Testis (tissue), 3 donors: ENCODE data around the gene HDAC9. TPM values are rescaled to one million over a fixed set of nuclear protein-coding genes. Genes with fewer than 3 reads are reported as not detected.

ENCODE experiments used
- DNase-seq: peaks from one replicate; pipeline ENCODE4 v3.0.0-alpha.2; 2019
- H3K27ac ChIP-seq, 2 donors: fragments of 200-600 bp; sonication (generic); one replicate each; pipeline ENCODE4 v1.5.1; 2019
- H3K27me3 ChIP-seq: fragments of 200-600 bp; sonication (generic); one replicate; pipeline ENCODE4 v1.5.1; 2019
- H3K36me3 ChIP-seq: fragments of 200-600 bp; sonication (generic); one replicate; pipeline ENCODE4 v1.5.1; 2017; ENCODE audit warnings: low read depth; ENCODE audit errors: missing control alignments
- H3K4me1 ChIP-seq: fragments of 200-600 bp; sonication (generic); one replicate; pipeline ENCODE4 v1.5.1; 2019
- H3K4me3 ChIP-seq, 2 donors: fragments of 200-600 bp; sonication (generic); one replicate each; pipeline ENCODE4 v1.5.1; 2017 to 2019
- H3K9me3 ChIP-seq: fragments of 200-600 bp; sonication (generic); one replicate; pipeline ENCODE4 v1.5.1; 2017
- CTCF ChIP-seq, 3 experiments: fragments of 450-650 bp in 2 of 3; fragments of 200-600 bp in 1 of 3; sonication (generic) in 1 of 3; IDR thresholded peaks; one replicate each; pipeline ENCODE4 v1.5.1; 2016 to 2019; ENCODE audit warnings: antibody characterized with exemption in 3 of 3, mild to moderate bottlenecking in 2 of 3, moderate library complexity in 1 of 3
- POLR2A ChIP-seq: fragments of 450-650 bp; IDR thresholded peaks from one replicate; pipeline ENCODE4 v1.6.1; 2017; ENCODE audit warnings: antibody characterized with exemption, mild to moderate bottlenecking, moderate library complexity
- WGBS, 2 donors: methylation state at CpG; one replicate each; pipeline ENCODE4 v1.1.5; 2018; 5-methylcytosine and 5-hydroxymethylcytosine counted together
- intact Hi-C: fragments of 100-400 bp; cut with DNase I; formaldehyde crosslinking; loops from one replicate; pipeline ENCODE4 v1.15.1; 2023; ENCODE audit warnings: low total_unique reads
- polyA plus RNA-seq: library from polyadenylated mRNA; stranded (reverse); fragments of 350-450 nt; fragmentation: Illumina TruSeq; extraction: RNeasy Lipid Tissue Mini Kit (QIAGEN cat#74804); gene quantifications from one replicate; pipeline ENCODE4 v1.2.3, GENCODE V29; 2014; ENCODE audit warnings: low read depth, low replicate concordance; ENCODE audit not compliant: insufficient read depth
- total RNA-seq, 2 donors: library from RNA; depleted of rRNA; stranded (reverse); fragments of >200 nt; gene quantifications; one replicate each; pipeline ENCODE4 v1.2.3, GENCODE V29; 2016

The HDAC9 gene
- total and polyA plus RNA-seq, 3 donors from 2014 or later = 30.6 to 35.5 (median 35.4) TPM

- H3K27ac ChIP-seq = no peak overlapping the region
- intact Hi-C loops = no loop called here
- WGBS, 2 donors = 79 to 85% methylated on average over 7 of the region's 7 CpGs
Measured at GRCh38 chr7:18770154-18770811, 274.7 kb downstream of the HDAC9 start.

GRCh38 chr7:18770822-18771221 lies 275.3 kb downstream of the HDAC9 start:
- H3K4me3 ChIP-seq = no peak overlapping the region

More at GRCh38 chr7:18770154-18770811, 274.7 kb downstream of the HDAC9 start:
- Histone ChIP-seq H3K36me3 (no peaks in the 10 kb centered on the region), H3K4me1 (no peaks in the 10 kb centered on the region), H3K27me3 (no peaks in the 10 kb centered on the region), H3K4me3 (no peak overlapping the region), H3K9me3 (no peaks in the 10 kb centered on the region)
- no peak for DNase-seq
- no peak for TF ChIP-seq POLR2A
- TF ChIP-seq CTCF (IDR thresholded peaks at IDR 0.05) = no peak

GRCh38 chr7:18771834-18772566 lies 276.5 kb downstream of the HDAC9 start:
- WGBS, 2 donors = 64 to 69% methylated on average over 2 of the region's 2 CpGs
- Histone ChIP-seq H3K4me3 (no peak overlapping the region), H3K27me3 (no peaks in the 10 kb centered on the region), H3K4me1 (no peaks in the 10 kb centered on the region), H3K27ac (no peak overlapping the region), H3K36me3 (no peaks in the 10 kb centered on the region), H3K9me3 (no peaks in the 10 kb centered on the region)
- DNase-seq = no peak
- TF ChIP-seq CTCF (IDR thresholded peaks at IDR 0.05) (no peak), POLR2A (no peak)
- intact Hi-C loops = no loop called here

More at GRCh38 chr7:18770822-18771221, 275.3 kb downstream of the HDAC9 start:
- Histone ChIP-seq H3K36me3 (no peaks in the 10 kb centered on the region), H3K27me3 (no peaks in the 10 kb centered on the region), H3K4me1 (no peaks in the 10 kb centered on the region), H3K27ac (no peak overlapping the region), H3K9me3 (no peaks in the 10 kb centered on the region)
- TF ChIP-seq CTCF (IDR thresholded peaks at IDR 0.05) (no peak), POLR2A (no peak)
- 62 to 65% methylated on average over 3 of the region's 3 CpGs for WGBS, 2 donors
- DNase-seq = no peak
- intact Hi-C loops = no loop called here

GRCh38 chr7:18772567-18772965 lies 277.0 kb downstream of the HDAC9 start:
- Histone ChIP-seq H3K27me3 (no peaks in the 10 kb centered on the region), H3K27ac (no peak overlapping the region), H3K4me1 (no peaks in the 10 kb centered on the region), H3K9me3 (no peaks in the 10 kb centered on the region), H3K36me3 (no peaks in the 10 kb centered on the region), H3K4me3 (no peak overlapping the region)
- WGBS, 2 donors = 84 to 97% methylated on average over 1 of the region's 1 CpG
- TF ChIP-seq POLR2A = no peak
- no peak for TF ChIP-seq CTCF (IDR thresholded peaks at IDR 0.05)
- intact Hi-C loops = no loop called here
- DNase-seq = no peak
